Measurements from ENCODE around the gene RAB5IF.

The RAB5IF gene

GRCh38 chr20:36644032-36644705 is 38.6 kb downstream of the RAB5IF start:
- Histone ChIP-seq H3K9me2 (replicated peaks; ENCODE audit: insufficient read depth, low read length) (no peaks in the 10 kb centered on the region), H3K36me3 (ENCODE audit: low read length) (no peaks in the 10 kb centered on the region), H3K9me3 (ENCODE audit: insufficient read depth, low read length) (no peaks in the 10 kb centered on the region), H3K27me3 (ENCODE audit: low read length) (no peaks in the 10 kb centered on the region), H2AFZ (ENCODE audit: low read depth, low read length, severe bottlenecking) (no peak overlapping the region), H3K4me2 (ENCODE audit: low read depth, low read length, poor library complexity, severe bottlenecking) (no peak overlapping the region), H3K4me3 (ENCODE audit: insufficient read depth, low read length, poor library complexity, severe bottlenecking) (no peak overlapping the region), H4K20me1 (ENCODE audit: low read depth, low read length) (no peaks in the 10 kb centered on the region), H3F3A (ENCODE audit: insufficient read depth) (no peaks in the 10 kb centered on the region), H3K27ac (ENCODE audit: low read depth, low read length) (no peak overlapping the region), H3K79me2 (ENCODE audit: insufficient read depth, low read length) (no peaks in the 10 kb centered on the region), H3K9ac (ENCODE audit: low read length) (no peak overlapping the region)
- no peak for TF ChIP-seq CTCF (IDR thresholded peaks at IDR 0.05; ENCODE audit: insufficient read depth, low read length, poor library complexity, severe bottlenecking)
- TF ChIP-seq EZH2phosphoT487 (conservative IDR thresholded peaks at IDR 0.05; ENCODE audit: low read length), result no peak

GRCh38 chr20:36644706-36645095 is 39.1 kb downstream of the RAB5IF start:
- Histone ChIP-seq H3K9ac (ENCODE audit: low read length) (no peak overlapping the region), H3K4me2 (ENCODE audit: low read depth, low read length, poor library complexity, severe bottlenecking) (no peak overlapping the region)

GRCh38 chr20:36645353-36645752 is 39.8 kb downstream of the RAB5IF start:
- Histone ChIP-seq H4K20me1 (ENCODE audit: low read depth, low read length) (no peaks in the 10 kb centered on the region), H3K36me3 (ENCODE audit: low read length) (no peaks in the 10 kb centered on the region), H3K9me2 (replicated peaks; ENCODE audit: insufficient read depth, low read length) (no peaks in the 10 kb centered on the region), H3K9me3 (ENCODE audit: insufficient read depth, low read length) (no peaks in the 10 kb centered on the region), H3K4me2 (ENCODE audit: low read depth, low read length, poor library complexity, severe bottlenecking) (no peak overlapping the region), H3K79me2 (ENCODE audit: insufficient read depth, low read length) (no peaks in the 10 kb centered on the region), H3K27me3 (ENCODE audit: low read length) (no peaks in the 10 kb centered on the region), H3K4me3 (ENCODE audit: insufficient read depth, low read length, poor library complexity, severe bottlenecking) (no peak overlapping the region), H3K9ac (ENCODE audit: low read length) (no peak overlapping the region), H2AFZ (ENCODE audit: low read depth, low read length, severe bottlenecking) (no peak overlapping the region), H3K27ac (ENCODE audit: low read depth, low read length) (no peak overlapping the region), H3F3A (ENCODE audit: insufficient read depth) (no peaks in the 10 kb centered on the region)
- TF ChIP-seq CTCF (IDR thresholded peaks at IDR 0.05; ENCODE audit: insufficient read depth, low read length, poor library complexity, severe bottlenecking), result no peak
- TF ChIP-seq EZH2phosphoT487 (conservative IDR thresholded peaks at IDR 0.05; ENCODE audit: low read length), result no peak

More at GRCh38 chr20:36644706-36645095, 39.1 kb downstream of the RAB5IF start:
- Histone ChIP-seq H4K20me1 (ENCODE audit: low read depth, low read length) (no peaks in the 10 kb centered on the region), H3K27ac (ENCODE audit: low read depth, low read length) (no peak overlapping the region), H3K79me2 (ENCODE audit: insufficient read depth, low read length) (no peaks in the 10 kb centered on the region), H3K27me3 (ENCODE audit: low read length) (no peaks in the 10 kb centered on the region), H3K36me3 (ENCODE audit: low read length) (no peaks in the 10 kb centered on the region), H2AFZ (ENCODE audit: low read depth, low read length, severe bottlenecking) (no peak overlapping the region), H3K4me3 (ENCODE audit: insufficient read depth, low read length, poor library complexity, severe bottlenecking) (no peak overlapping the region), H3K9me2 (replicated peaks; ENCODE audit: insufficient read depth, low read length) (no peaks in the 10 kb centered on the region), H3K9me3 (ENCODE audit: insufficient read depth, low read length) (no peaks in the 10 kb centered on the region), H3F3A (ENCODE audit: insufficient read depth) (no peaks in the 10 kb centered on the region)
- no peak for TF ChIP-seq EZH2phosphoT487 (conservative IDR thresholded peaks at IDR 0.05; ENCODE audit: low read length)
- TF ChIP-seq CTCF (IDR thresholded peaks at IDR 0.05; ENCODE audit: insufficient read depth, low read length, poor library complexity, severe bottlenecking), result no peak
